Choroid plexus epithelial cell (primary cell): ENCODE results near the gene SLC6A3.

Experiments used
- DNase-seq: peaks from one replicate; pipeline ENCODE4 v3.0.0-alpha.2; 2010; ENCODE audit warnings: low read depth
- H3K4me3 ChIP-seq: 2 replicates; pipeline ENCODE4 v1.5.1; 2011; ENCODE audit warnings: low read depth, mild to moderate bottlenecking, control low read depth, low read length, moderate library complexity
- CTCF ChIP-seq: conservative IDR thresholded peaks from 2 replicates; pipeline ENCODE4 v1.5.1; 2011; ENCODE audit warnings: low read depth, mild to moderate bottlenecking, control low read depth, inconsistent platforms, low read length, moderate library complexity

SLC6A3 gene

DNA sequence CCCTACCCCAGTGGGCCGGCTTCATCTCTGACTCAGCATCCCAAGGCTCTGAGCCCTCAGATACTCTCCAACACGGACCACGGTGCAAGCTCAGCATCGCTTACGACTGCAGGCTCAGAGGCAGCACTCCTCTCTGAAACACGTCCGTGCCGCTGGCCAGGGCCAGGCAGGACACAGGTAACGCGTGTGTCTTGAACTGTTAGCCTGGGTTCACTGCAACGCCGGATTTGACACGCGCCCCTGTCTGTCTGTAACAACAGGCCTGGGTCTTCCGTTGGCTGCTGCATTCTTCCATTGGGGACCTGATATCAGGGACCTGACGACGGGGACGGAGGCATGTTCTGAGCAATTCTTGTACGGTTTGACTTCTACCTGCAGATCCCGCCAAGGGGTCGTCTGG lies 6.4 kb downstream of the SLC6A3 start:
- H3K4me3 ChIP-seq: no peak overlapping the region
- TF ChIP-seq CTCF: no peak
- no peak for DNase-seq

DNA sequence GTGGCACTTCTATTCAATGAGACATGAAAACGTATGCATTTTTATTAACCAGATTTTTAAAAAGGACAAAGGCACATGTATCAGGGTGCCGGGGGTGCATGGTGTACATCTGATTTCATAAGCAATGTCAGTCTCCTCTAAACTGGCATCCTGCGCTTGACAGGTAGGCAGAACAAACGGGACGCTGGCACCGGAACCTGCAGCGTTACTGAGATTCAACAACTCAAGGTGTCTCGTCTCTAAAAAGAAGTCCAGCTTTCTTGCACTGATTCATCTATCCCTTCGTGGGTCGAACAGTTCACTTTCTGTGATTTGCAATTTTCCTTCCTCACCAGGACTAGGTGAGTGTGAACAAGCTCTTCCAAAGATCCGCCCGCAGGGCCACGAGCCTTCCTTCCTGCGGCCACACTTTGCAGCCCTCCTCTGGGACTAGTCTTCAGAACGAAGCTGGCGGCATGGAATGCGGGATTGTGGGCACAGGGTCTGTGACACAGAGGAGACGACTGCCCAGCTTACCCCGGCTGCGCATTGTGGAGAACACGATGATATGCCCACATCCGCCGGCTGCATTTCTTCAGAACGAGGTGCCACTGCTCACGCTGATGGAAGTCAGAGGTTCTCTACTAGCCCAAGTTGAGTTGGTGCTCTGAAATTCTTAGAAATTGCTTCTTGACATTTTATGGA lies 7.2 kb downstream of the SLC6A3 start:
- no peak for TF ChIP-seq CTCF
- no peak overlapping the region for H3K4me3 ChIP-seq
- no peak for DNase-seq

DNA sequence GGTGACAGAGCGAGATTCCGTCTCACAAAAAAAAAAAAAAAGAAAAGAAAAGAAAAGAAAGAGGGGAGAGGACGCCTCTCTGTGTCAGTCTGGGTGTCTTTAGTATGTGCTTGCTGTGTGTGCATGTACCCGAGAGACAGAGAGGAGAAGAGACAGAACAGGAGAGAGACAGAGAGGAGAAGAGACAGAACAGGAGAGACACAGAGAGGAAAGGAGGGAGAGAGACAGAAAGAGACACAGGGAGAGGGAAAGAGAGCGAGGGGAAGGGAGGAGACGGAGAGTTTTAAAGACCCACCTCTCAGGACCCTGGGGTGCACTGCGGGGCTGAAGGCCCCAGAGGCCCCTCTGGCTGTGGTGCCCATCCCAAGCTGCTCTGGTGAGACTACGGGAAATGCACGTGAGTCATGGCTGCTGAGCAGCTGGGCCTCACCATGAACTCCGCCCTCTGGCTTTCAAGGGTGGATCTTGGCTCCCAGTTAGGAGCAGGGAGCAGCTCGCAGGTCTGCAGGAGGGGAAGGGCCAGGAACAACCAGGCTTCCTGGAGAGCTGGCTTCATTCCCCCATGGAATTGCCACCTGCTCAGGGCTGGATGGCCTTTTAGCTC lies 7.9 kb downstream of the SLC6A3 start:
- no peak overlapping the region for H3K4me3 ChIP-seq
- peak; percentile 16 for DNase-seq
- TF ChIP-seq CTCF: no peak

GRCh38 chr5:1436681-1437080 lies 8.6 kb downstream of the SLC6A3 start:
- DNase-seq: no peak
- TF ChIP-seq CTCF: no peak
- H3K4me3 ChIP-seq: no peak overlapping the region

DNA sequence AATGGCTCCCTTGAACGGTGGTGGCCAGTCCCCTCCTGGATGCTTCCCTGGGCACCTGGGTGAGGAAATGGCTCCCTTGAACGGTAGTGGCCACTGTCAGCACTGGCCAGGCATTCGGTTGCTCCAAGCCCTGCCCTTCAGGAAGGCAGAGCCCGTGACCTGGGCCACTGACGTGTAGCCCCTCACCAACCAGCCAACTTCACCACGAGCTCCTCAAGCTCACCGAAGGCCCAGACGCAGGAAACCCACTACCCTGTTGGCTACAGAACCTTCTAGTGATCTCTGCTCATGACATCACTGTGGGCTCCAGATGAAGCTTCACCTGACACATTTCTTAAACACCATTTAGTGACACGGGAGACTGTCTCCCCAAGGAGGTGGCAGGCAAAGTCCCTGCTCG lies 9.2 kb downstream of the SLC6A3 start:
- TF ChIP-seq CTCF: no peak
- no peak for DNase-seq
- no peak overlapping the region for H3K4me3 ChIP-seq

DNA sequence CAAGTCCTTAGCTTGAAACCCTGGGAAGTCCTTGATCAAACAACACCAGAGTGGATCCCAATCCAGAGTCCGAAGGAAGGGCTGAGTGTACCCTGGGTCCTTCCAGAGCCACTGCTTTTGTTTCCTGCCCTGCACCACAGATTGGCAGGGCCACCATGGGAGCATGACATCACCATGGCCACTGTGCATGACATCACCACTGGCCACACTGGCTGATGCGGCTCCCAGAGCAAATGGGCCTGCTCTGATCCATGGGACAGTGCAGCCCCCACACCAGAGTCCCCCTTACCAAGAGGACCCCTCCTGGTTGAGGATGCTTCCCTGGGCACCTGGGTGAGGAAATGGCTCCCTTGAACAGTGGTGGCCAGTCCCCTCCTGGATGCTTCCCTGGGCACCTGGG lies 9.9 kb downstream of the SLC6A3 start:
- H3K4me3 ChIP-seq: no peak overlapping the region
- TF ChIP-seq CTCF: no peak
- DNase-seq: no peak

GRCh38 chr5:1432296-1432695 lies 12.9 kb downstream of the SLC6A3 start:
- no peak for TF ChIP-seq CTCF
- DNase-seq: no peak
- H3K4me3 ChIP-seq: no peak overlapping the region
